ENCODE data around the gene AP2S1.
"Not testable (repeated sequence)": the region's sequence is repeated elsewhere in the genome, so short reads cannot be mapped to it uniquely, and the experiment has no call there.

Gene AP2S1

DNA sequence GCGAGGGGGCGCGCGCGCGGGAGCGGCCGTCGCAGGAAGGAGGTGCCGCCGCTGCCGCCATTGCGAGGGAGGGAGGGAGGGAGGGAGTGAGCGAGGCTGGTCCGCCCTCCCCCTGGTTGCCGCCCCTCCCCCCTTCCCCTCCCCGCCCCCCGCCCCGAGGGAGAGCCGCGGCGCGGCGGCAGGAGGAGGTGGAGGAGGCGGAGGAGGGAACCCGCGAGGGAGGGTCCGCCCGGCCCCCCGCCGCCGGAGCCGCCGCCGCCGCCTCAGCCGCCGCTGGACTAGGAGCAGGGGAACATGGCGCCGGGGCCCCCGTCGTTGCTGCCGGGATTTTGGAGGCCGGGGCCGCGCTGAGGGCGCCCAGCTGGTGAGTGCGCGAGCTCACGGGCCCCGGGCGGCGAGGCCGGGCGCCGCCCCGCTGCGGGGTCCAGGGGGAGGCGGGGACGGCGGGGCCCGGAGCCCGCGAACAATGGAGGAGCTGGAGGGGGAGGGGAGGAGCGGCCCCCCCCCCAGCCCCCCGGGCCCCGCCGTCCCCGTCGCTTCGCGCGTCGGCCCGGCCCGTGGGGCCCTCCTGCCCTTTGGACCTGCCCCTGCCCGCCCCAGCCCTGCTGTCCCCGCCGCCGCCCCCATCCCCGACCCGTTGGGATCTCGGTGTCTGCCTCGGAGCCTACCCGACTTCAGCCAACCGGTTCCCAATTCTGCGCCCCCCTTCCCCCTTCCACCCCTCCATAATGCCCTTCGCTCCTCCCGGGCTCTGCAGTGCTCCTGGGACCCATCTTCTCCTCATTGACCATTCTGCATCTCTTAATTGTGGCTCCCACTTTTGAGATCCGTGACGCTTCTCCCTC, 10.4 kb upstream of the AP2S1 start, which contains the start of gene ARHGAP35:
Gene ARHGAP35 (plus strand): TSS at position 152 of the 845 bp plus-strand sequence. CDS start 57,679 bp downstream, outside the sequence.
- DNase-seq (ENCODE audit: low read depth) = no peak
- TF ChIP-seq, protein P1, sequence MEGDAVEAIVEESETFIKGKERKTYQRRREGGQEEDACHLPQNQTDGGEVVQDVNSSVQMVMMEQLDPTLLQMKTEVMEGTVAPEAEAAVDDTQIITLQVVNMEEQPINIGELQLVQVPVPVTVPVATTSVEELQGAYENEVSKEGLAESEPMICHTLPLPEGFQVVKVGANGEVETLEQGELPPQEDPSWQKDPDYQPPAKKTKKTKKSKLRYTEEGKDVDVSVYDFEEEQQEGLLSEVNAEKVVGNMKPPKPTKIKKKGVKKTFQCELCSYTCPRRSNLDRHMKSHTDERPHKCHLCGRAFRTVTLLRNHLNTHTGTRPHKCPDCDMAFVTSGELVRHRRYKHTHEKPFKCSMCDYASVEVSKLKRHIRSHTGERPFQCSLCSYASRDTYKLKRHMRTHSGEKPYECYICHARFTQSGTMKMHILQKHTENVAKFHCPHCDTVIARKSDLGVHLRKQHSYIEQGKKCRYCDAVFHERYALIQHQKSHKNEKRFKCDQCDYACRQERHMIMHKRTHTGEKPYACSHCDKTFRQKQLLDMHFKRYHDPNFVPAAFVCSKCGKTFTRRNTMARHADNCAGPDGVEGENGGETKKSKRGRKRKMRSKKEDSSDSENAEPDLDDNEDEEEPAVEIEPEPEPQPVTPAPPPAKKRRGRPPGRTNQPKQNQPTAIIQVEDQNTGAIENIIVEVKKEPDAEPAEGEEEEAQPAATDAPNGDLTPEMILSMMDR (IDR thresholded peaks at IDR 0.05; ENCODE audit: control insufficient read depth, insufficient read depth, low read depth, low read length, missing control alignments) = no peak

DNA sequence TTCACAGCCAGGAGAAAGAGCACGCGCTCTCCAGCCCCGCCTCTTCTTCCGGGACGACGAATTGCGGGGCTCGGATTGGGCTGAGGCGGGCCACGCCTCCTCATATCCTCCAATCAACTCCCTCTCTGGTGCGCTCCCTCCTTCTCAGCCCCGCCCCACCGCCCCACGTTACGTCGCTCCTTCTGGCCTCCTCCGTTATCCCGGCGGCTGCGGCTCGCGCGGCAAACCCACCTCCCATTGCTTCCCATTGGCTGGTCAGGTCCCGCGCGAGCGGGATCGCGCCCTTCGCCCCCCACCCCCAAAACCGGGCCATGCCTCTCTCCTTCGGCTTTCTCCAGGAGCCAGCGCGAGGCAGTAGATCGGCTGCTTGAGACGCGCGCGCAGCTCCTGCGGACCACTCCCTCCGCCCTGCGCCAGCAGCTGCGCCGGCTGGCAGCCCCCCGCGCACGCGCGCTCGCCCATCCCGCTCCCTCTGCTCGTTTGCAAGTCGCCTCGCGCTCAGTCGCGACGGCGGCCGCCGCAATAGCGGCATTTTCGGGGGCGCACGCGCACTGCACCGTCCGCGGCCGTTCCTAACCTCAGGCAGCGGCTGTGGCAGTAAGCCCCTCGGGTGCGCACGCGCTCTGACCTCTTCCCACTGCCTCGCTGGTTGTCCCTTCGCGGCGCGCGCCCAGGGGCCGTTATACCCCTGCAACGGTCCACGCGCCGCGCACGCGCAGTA, 9.6 kb upstream of the AP2S1 start:
- TF ChIP-seq, protein P1 (IDR thresholded peaks at IDR 0.05; ENCODE audit: control insufficient read depth, insufficient read depth, low read depth, low read length, missing control alignments) = no peak
- DNase-seq (ENCODE audit: low read depth) = peak; percentile 91
- H3K4me3 ChIP-seq (ENCODE audit: control insufficient read depth, low read depth, low read length) = peak overlapping the region; percentile 82

More for the DNA sequence above, 10.4 kb upstream of the AP2S1 start, which contains the start of gene ARHGAP35:
- H3K4me3 ChIP-seq (ENCODE audit: control insufficient read depth, low read depth, low read length) = peak within 1 kb of the TSS; percentile 82

DNA sequence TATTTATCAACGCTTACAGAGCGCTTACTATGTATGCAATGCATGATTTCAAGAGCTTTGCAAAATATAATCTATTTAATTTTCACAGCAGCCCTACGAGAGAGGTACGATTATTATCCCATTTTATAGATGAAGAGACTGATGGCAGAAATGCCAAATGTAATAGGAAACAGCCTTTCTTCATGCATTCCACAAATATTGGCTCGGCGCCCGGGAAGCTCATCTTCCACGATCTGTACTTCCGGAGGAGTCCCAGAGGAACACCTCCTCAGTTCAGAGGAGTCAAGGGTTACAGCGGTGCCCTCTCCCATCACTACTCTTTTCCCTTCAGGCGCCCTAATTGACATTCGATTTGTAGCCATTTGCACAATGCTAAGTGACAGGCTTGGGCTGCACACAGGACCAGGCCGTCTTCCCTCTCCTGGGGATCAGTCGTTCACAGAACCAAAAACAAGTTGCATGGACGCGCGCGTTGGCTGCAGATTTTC, 9.0 kb upstream of the AP2S1 start:
- H3K4me3 ChIP-seq (ENCODE audit: control insufficient read depth, low read depth, low read length) = peak overlapping the region; percentile 29
- TF ChIP-seq, protein P1 (IDR thresholded peaks at IDR 0.05; ENCODE audit: control insufficient read depth, insufficient read depth, low read depth, low read length, missing control alignments) = no peak
- DNase-seq (ENCODE audit: low read depth) = no peak

DNA sequence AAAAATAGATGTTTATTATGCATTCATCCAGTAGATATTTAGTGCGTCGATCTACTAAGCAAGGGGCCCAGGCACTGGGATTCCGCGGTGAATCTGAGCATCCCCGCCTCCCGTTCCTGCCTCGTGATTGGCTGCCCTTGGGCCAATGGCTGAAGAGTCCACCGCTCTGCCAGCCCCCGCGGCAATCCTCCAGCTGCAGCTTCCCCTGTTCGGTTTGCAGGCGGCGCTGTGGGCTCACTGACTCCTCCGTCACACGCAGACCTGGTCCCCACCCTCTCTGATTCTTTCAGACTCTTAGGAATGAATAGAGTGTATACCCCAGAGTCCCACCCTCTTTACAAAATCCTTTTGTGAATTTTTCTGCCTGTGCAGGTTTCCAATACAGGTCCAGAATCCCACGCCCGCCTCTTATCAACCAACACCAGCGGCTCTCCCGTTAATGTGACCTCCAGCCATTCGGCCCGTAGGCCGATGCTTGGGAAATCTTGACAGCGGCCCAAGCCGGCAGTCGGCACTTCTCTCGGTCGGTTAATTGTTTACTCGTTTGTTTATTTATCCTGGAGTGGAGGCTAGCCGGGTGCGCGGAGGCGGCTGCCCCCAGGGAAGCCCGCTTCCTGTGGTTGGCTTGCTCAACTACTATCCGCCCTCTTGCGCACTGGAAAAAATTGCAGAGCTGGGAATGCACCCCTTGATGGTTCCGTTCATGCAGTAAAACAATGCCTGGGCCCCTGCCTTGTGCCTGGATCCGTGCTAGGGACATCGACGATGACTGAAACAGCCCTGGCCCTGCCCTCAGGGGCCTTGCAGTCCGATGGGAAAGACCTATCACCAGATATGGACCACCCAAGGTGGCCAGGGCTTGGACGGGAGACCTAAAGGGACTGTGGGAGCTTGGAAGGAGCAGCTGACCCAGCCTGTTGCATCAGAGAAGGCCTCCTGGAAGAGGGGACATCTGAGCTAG, 5.7 kb upstream of the AP2S1 start:
- peak; percentile 84 for DNase-seq (ENCODE audit: low read depth)
- H3K4me3 ChIP-seq (ENCODE audit: control insufficient read depth, low read depth, low read length) = peak overlapping the region; percentile 37

DNA sequence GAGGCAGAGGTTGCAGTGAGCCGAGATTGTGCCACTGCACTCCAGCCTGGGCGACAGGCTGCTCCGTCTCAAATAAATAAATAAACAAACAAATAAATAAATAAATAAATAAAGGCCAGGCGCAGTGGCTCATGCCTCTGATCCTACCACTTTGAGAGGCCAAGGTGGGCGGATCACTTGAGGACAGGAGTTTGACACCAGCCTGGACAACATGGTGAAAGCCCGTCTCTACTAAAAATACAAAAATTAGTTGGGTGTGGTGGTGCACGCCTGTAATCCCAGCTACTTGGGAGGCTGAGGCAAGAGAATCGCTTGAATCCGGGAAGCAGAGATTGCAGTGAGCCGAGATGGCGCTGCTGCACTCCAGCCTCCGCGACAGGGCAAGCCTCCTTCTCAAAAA, 4.1 kb upstream of the AP2S1 start:
- DNase-seq (ENCODE audit: low read depth); H3K4me3 ChIP-seq (ENCODE audit: control insufficient read depth, low read depth, low read length): not testable (repeated sequence)

More for the DNA sequence above, 5.7 kb upstream of the AP2S1 start:
- TF ChIP-seq, protein P1 (IDR thresholded peaks at IDR 0.05; ENCODE audit: control insufficient read depth, insufficient read depth, low read depth, low read length, missing control alignments) = peak; percentile 87

DNA sequence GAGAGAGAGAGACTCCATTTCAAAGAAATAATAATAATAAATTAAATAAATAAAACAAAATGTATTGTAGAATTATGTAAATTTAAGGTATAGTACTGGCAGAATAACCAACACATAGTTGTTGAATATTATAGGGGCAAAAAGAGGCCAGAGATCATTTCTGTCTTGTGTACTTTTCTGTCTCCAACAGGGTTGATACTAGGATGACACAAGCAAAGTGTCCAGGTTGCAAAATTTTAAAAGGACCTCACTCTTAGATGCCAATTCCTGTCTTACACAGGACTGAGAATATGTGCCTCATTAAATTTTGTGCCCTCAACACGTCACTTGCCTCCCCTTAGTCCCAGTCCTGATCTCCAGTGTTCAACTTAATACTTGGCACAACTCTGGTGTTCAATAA, 2.2 kb upstream of the AP2S1 start:
- H3K4me3 ChIP-seq (ENCODE audit: control insufficient read depth, low read depth, low read length) = no peak overlapping the region
- no peak for DNase-seq (ENCODE audit: low read depth)
- TF ChIP-seq, protein P1 (IDR thresholded peaks at IDR 0.05; ENCODE audit: control insufficient read depth, insufficient read depth, low read depth, low read length, missing control alignments) = no peak

Data from AG09309 (cell line).